Astrocyte of the spinal cord (primary cell): ENCODE data around the gene SF3B1.
"Not testable (repeated sequence)": the region's sequence is repeated elsewhere in the genome, so short reads cannot be mapped to it uniquely, and the experiment has no call there.

ENCODE experiments used
- DNase-seq: peaks from one replicate; pipeline ENCODE4 v3.0.0; 2011; ENCODE audit warnings: low read depth, low spot score
- H3K4me3 ChIP-seq: 2 replicates; pipeline ENCODE4 v1.5.1; 2011; ENCODE audit warnings: low read depth, mild to moderate bottlenecking, low read length, moderate library complexity
- in situ Hi-C: cut with HindIII; loops from 2 replicates; pipeline ENCODE4 v1.10.0; 2017; ENCODE audit warnings: low sequenced_read_pairs
- TF ChIP-seq, protein P1 (sequence below): IDR thresholded peaks from 2 replicates; pipeline ENCODE4 v1.5.1; 2012; ENCODE audit warnings: low read depth, mild to moderate bottlenecking, low read length, inconsistent platforms

The SF3B1 gene

DNA sequence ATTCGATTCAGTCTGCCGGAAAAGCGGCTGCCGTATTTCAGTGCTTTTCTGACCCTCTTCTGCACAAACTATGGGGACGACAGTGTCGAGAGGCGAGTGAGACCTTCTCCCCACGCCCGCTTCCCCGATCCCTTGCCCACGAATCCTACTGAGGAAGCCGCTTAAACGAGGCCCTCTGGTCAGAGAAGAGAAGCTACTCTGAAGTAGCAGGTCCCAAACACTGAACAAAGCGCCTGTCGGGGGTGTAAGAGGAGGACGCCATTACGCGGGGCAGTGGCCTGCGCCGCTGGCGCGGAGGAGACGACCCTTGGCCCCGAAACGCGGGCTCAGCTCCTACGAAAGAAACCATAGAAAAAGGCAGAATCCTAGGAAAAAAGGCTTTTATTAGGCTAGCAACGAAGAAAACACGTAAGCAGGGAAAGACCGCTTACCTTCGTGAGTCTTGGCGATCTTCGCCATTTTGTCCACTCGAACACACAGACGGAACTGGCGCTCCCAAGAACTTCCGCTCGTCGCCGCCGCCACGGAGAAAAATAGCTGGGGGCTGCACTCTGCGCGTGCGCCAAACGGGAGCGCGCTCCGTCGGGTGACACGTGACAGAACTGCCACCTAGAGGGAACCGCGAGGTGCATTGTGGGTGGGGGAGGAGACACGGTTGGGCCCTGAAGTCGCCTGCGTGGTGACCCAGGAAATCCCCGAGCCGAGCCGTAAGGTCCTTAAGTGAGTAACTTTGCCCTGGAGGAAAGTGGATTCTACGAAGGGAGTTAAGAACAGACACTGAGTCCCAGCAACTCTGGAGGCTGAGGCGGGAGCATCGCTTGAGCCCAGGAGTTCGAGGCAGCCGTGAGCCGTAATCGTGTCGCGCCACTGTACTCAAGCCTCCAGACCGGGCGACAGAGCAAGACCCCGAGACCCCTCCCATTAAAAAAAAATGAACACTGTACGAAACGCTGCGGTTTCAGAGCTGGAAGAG is at the start of gene SF3B1:
TSS of gene SF3B1 (minus strand) at position 488 of the 973 bp plus-strand sequence. CDS start at position 459, 29 bp downstream.
- in situ Hi-C loops: no loop called here
- TF ChIP-seq, protein P1, sequence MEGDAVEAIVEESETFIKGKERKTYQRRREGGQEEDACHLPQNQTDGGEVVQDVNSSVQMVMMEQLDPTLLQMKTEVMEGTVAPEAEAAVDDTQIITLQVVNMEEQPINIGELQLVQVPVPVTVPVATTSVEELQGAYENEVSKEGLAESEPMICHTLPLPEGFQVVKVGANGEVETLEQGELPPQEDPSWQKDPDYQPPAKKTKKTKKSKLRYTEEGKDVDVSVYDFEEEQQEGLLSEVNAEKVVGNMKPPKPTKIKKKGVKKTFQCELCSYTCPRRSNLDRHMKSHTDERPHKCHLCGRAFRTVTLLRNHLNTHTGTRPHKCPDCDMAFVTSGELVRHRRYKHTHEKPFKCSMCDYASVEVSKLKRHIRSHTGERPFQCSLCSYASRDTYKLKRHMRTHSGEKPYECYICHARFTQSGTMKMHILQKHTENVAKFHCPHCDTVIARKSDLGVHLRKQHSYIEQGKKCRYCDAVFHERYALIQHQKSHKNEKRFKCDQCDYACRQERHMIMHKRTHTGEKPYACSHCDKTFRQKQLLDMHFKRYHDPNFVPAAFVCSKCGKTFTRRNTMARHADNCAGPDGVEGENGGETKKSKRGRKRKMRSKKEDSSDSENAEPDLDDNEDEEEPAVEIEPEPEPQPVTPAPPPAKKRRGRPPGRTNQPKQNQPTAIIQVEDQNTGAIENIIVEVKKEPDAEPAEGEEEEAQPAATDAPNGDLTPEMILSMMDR: no peak
- peak within 1 kb of the TSS; percentile 84 for H3K4me3 ChIP-seq
- DNase-seq: peak; percentile 98

DNA sequence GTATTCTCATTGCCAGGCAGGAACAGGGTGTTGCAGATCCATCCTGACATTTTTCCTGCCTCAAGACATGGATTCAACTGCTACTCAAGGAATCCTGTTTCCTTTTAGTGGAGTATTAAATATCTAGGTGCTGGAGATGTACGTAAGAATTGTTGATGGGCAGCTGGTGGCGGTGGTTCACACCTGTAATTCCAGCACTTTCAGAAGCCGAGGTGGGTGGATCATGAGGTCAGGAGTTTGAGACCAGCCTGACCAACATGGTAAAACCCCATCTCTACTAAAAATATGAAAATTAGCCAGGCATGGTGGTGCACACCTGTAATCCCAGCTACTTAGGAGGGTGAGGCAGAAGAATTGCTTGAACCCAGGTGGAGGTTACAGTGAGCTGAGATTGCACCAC is 49.4 kb upstream of the SF3B1 start:
- in situ Hi-C loops, DNase-seq, H3K4me3 ChIP-seq: not testable (repeated sequence)

GRCh38 chr2:197480165-197481036 is 45.6 kb upstream of the SF3B1 start:
- no peak for DNase-seq
- H3K4me3 ChIP-seq: no peak overlapping the region
- in situ Hi-C loops: no loop called here
- TF ChIP-seq, protein P1: no peak

- in situ Hi-C loops: no loop called here
These were observed 43.0 kb upstream of the SF3B1 start for GRCh38 chr2:197477797-197478196.

DNA sequence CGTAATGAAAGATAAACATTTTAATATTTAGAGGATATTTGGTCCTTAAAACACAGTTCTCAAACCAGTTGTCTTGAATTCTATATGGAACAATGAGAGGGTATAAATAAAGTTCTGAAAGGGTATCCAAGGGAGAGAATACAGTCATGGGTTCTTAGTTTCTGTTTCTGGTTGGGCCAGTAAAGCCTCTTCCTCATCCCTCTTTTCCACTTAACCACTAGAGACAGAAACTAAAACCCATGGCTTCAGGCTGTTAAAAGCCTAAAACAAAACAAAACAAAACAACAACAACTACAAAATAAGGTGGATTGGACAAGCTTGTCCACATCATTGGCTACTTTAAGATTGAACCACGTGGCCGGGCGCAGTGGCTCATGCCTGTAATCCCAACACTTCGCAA is 37.3 kb upstream of the SF3B1 start:
- in situ Hi-C loops: no loop called here
- DNase-seq: no peak
- TF ChIP-seq, protein P1: no peak
- no peak overlapping the region for H3K4me3 ChIP-seq

More at GRCh38 chr2:197477797-197478196, 43.0 kb upstream of the SF3B1 start:
- H3K4me3 ChIP-seq: no peak overlapping the region
- no peak for DNase-seq
- TF ChIP-seq, protein P1: no peak

DNA sequence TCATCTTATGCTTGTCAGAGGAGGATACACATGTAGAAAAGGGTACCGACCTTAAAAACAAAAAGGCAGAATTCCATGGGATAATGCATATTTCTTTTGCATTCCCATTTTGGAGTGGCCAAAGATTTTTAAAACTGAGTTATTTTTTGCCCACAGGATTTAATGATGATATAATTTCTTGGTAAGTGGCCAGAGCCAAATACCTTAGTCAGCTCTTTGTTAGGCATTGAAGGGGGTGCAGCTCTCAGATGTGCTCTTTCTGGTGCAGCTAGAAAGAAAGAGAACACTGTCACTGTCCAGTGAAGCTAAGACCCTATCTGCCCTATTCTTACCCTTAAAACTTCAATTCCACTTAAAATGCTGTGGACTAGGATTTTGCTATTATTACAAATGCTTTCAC is 29.3 kb upstream of the SF3B1 start:
- in situ Hi-C loops: no loop called here
- no peak overlapping the region for H3K4me3 ChIP-seq
- peak; percentile 18 for DNase-seq
- TF ChIP-seq, protein P1: no peak
